SK-N-SH (cell line): ENCODE measurements around the gene CLCN2. TPM values are rescaled to one million over a fixed set of nuclear protein-coding genes. Genes with fewer than 3 reads are reported as not detected.
A peak's percentile ranks its signal among the peaks of the same experiment; 100 is the strongest.

Experiments used
- CTCF ChIA-PET: fragments of 300-600, 350-600 bp; formaldehyde crosslinking; extraction: SDS; loops from one replicate; lab custom pipeline; 2021; lab: Yijun Ruan, JAX
- POLR2A ChIA-PET: fragments of 350-600 bp; sonication (Branson Sonifier 250); formaldehyde crosslinking; extraction: SDS; loops from one replicate; lab custom pipeline; 2020; ENCODE audit warnings: antibody characterized with exemption, inconsistent platforms; lab: Yijun Ruan, JAX
- DNase-seq: peaks from one replicate; pipeline ENCODE4 v3.0.0; 2012
- H2AFZ ChIP-seq: fragments of 200-600 bp; sonication (generic); 2 replicates; pipeline ENCODE4 v1.8.1; 2016; ENCODE audit warnings: antibody characterized with exemption, mild to moderate bottlenecking, low read depth
- H3F3A ChIP-seq: fragments of 200-600 bp; sonication (generic); replicated peaks from 2 replicates; pipeline ENCODE3; 2016; ENCODE audit warnings: antibody characterized with exemption, mild to moderate bottlenecking; ENCODE audit not compliant: insufficient read depth
- H3K27ac ChIP-seq, 2 experiments: fragments of 200-500 bp in 1 of 2; fragments of 200-600 bp in 1 of 2; sonication (Bioruptor generic) in 1 of 2; sonication (generic), shearing (Covaris generic) in 1 of 2; 2 replicates each; pipeline versions ENCODE4 v1.5.1 to v1.6.1; 2014 to 2016; ENCODE audit warnings: low read depth in 2 of 2, inconsistent platforms in 1 of 2, low read length in 1 of 2, mild to moderate bottlenecking in 1 of 2, mixed read lengths in 1 of 2
- H3K27me3 ChIP-seq: fragments of 200-600 bp; sonication (generic), shearing (Covaris generic); 2 replicates; pipeline ENCODE4 v1.6.1; 2016; ENCODE audit warnings: mixed run types; ENCODE audit not compliant: insufficient read depth
- H3K36me3 ChIP-seq, 2 experiments: fragments of 200-500 bp in 1 of 2; fragments of 200-600 bp in 1 of 2; sonication (Bioruptor generic) in 1 of 2; sonication (generic) in 1 of 2; replicated peaks in 1 of 2; 2 replicates each; pipeline versions ENCODE3 to v1.5.1; 2014 to 2016; ENCODE audit warnings: low read length in 1 of 2, mild to moderate bottlenecking in 1 of 2; ENCODE audit not compliant: insufficient read depth in 2 of 2, control insufficient read depth in 1 of 2
- H3K4me1 ChIP-seq, 2 experiments: fragments of 200-500 bp in 1 of 2; fragments of 200-600 bp in 1 of 2; sonication (Bioruptor generic) in 1 of 2; sonication (generic), shearing (Covaris generic) in 1 of 2; 2 replicates each; pipeline versions ENCODE4 v1.5.1 to v1.6.1; 2014 to 2016; ENCODE audit warnings: low read depth in 1 of 2, low read length in 1 of 2, mixed run types in 1 of 2; ENCODE audit not compliant: insufficient read depth in 2 of 2, control insufficient read depth in 1 of 2
- H3K4me2 ChIP-seq: fragments of 200-600 bp; sonication (generic), shearing (Covaris generic); 2 replicates; pipeline ENCODE4 v1.6.1; 2017; ENCODE audit warnings: mixed run types
- H3K4me3 ChIP-seq, 2 experiments: fragments of 200-500 bp in 1 of 2; fragments of 200-600 bp in 1 of 2; sonication (Bioruptor generic) in 1 of 2; sonication (generic), shearing (Covaris generic) in 1 of 2; 2 replicates each; pipeline versions ENCODE4 v1.5.1 to v1.8.1; 2014 to 2016; ENCODE audit warnings: low read depth in 2 of 2, inconsistent platforms in 1 of 2, low read length in 1 of 2, mild to moderate bottlenecking in 1 of 2, mixed read lengths in 1 of 2, moderate library complexity in 1 of 2
- H3K79me2 ChIP-seq: fragments of 200-600 bp; sonication (generic); 2 replicates; pipeline ENCODE4 v1.8.1; 2017; ENCODE audit warnings: mild to moderate bottlenecking; ENCODE audit not compliant: insufficient read depth
- H3K9ac ChIP-seq: fragments of 200-600 bp; sonication (generic); 2 replicates; pipeline ENCODE4 v1.6.1; 2017; ENCODE audit warnings: mixed run types
- H3K9me2 ChIP-seq: fragments of 200-600 bp; sonication (generic); 2 replicates; pipeline ENCODE4 v1.6.1; 2017; ENCODE audit warnings: mixed run types
- H3K9me3 ChIP-seq: fragments of 200-600 bp; sonication (generic); 2 replicates; pipeline ENCODE4 v1.6.1; 2017; ENCODE audit warnings: mixed run types, mild to moderate bottlenecking, moderate library complexity
- H4K20me1 ChIP-seq: fragments of 200-600 bp; sonication (generic); 2 replicates; pipeline ENCODE4 v1.6.1; 2017; ENCODE audit warnings: mild to moderate bottlenecking, mixed run types; ENCODE audit not compliant: insufficient read depth
- CHD2 ChIP-seq: fragments of 150-350 bp; IDR thresholded peaks from 2 replicates; pipeline ENCODE4 v1.6.1; 2018; ENCODE audit warnings: low read length; ENCODE audit not compliant: partially characterized antibody
- NFIC ChIP-seq: IDR thresholded peaks from 2 replicates; pipeline ENCODE4 v1.4.0; 2012; ENCODE audit warnings: borderline replicate concordance
- RAD21 ChIP-seq: IDR thresholded peaks from 2 replicates; pipeline ENCODE4 v1.6.1; 2012; ENCODE audit warnings: mild to moderate bottlenecking, low read length
- RFX5 ChIP-seq: IDR thresholded peaks from 2 replicates; pipeline ENCODE4 v1.6.1; 2012; ENCODE audit warnings: mild to moderate bottlenecking, improper control_type of control experiment, low read length
- RXRA ChIP-seq: IDR thresholded peaks from 2 replicates; pipeline ENCODE4 v1.4.0; 2012; ENCODE audit warnings: low read depth, mild to moderate bottlenecking, borderline replicate concordance
- WGBS: methylation state at CpG from one replicate; pipeline ENCODE4 v1.1.6; 2017; ENCODE audit warnings: low lambda C conversion rate; 5-methylcytosine and 5-hydroxymethylcytosine counted together
- polyA plus RNA-seq, 3 experiments: library from polyadenylated mRNA; depleted of rRNA; stranded (reverse); fragments of >200 nt; gene quantifications; 2 replicates each; pipeline ENCODE4 v1.2.3, GENCODE V29; 2012
- TF ChIP-seq, protein P1 (sequence below): IDR thresholded peaks from 2 replicates; pipeline ENCODE4 v1.6.1; 2012; ENCODE audit warnings: mild to moderate bottlenecking, low read depth, low read length, moderate library complexity

CLCN2 gene
- polyA plus RNA-seq, 1 of the 3 experiments (the other 2 are of a cell fraction): 9.1 TPM

DNA sequence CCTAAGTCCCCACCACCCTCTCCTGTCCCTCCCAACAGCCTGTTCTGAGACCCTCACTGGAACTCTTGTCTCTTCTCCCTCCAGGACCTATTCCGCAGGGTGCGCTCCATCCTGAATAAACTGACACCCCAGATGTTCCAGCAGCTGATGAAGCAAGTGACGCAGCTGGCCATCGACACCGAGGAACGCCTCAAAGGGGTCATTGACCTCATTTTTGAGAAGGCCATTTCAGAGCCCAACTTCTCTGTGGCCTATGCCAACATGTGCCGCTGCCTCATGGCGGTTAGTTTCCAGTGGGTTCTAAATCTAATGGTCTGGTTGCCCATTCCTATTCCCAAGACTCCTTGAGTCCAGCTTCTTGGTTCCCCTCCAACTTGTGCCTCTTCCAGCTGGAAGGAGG lies 37.7 kb downstream of the CLCN2 start:
- Histone ChIP-seq H3K9me2 (no peaks in the 10 kb centered on the region), H3K27me3 (no peaks in the 10 kb centered on the region), H3F3A (peaks cover 40% of the 10 kb centered on the region), H3K4me3 (no peak overlapping the region), H3K9ac (no peak overlapping the region), H2AFZ (no peak overlapping the region), H3K9me3 (no peaks in the 10 kb centered on the region), H3K27ac (no peak overlapping the region), H4K20me1 (peaks cover 67% of the 10 kb centered on the region), H3K4me2 (no peak overlapping the region), H3K79me2 (peaks cover 96% of the 10 kb centered on the region), H3K4me1 (peaks cover 13 to 19% of the 10 kb centered on the region in 2 experiments; a peak in 3 of 4 replicates), H3K36me3 (peaks cover 82 to 88% of the 10 kb centered on the region in 2 experiments)
- CTCF ChIA-PET: interaction anchor here (1.2 to 1.3 kb wide), 2 partner anchors 13 to 18 kb away, joined by 3 to 5 read pairs; partner anchors contain the start of gene FAM131A
- no peak for TF ChIP-seq RXRA
- POLR2A ChIA-PET: interaction anchor here (1.2 kb wide), 1 partner anchor 13 kb away, joined by 3 read pairs; the partner anchor contains the start of gene FAM131A
- no peak for DNase-seq
- 97% methylated on average over 7 of the region's 8 CpGs for WGBS

- H3K4me2 ChIP-seq: no peak overlapping the region
- H3F3A ChIP-seq: peaks cover 41% of the 10 kb centered on the region
- H3K9me3 ChIP-seq: no peaks in the 10 kb centered on the region
- CTCF ChIA-PET: no interaction called here
- TF ChIP-seq, protein P1, sequence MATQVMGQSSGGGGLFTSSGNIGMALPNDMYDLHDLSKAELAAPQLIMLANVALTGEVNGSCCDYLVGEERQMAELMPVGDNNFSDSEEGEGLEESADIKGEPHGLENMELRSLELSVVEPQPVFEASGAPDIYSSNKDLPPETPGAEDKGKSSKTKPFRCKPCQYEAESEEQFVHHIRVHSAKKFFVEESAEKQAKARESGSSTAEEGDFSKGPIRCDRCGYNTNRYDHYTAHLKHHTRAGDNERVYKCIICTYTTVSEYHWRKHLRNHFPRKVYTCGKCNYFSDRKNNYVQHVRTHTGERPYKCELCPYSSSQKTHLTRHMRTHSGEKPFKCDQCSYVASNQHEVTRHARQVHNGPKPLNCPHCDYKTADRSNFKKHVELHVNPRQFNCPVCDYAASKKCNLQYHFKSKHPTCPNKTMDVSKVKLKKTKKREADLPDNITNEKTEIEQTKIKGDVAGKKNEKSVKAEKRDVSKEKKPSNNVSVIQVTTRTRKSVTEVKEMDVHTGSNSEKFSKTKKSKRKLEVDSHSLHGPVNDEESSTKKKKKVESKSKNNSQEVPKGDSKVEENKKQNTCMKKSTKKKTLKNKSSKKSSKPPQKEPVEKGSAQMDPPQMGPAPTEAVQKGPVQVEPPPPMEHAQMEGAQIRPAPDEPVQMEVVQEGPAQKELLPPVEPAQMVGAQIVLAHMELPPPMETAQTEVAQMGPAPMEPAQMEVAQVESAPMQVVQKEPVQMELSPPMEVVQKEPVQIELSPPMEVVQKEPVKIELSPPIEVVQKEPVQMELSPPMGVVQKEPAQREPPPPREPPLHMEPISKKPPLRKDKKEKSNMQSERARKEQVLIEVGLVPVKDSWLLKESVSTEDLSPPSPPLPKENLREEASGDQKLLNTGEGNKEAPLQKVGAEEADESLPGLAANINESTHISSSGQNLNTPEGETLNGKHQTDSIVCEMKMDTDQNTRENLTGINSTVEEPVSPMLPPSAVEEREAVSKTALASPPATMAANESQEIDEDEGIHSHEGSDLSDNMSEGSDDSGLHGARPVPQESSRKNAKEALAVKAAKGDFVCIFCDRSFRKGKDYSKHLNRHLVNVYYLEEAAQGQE: no peak
- TF ChIP-seq CHD2: no peak
- TF ChIP-seq RFX5: no peak
- no peak for TF ChIP-seq NFIC
- TF ChIP-seq RAD21: no peak
- TF ChIP-seq, all 33 proteins: peak for 0
- Histone ChIP-seq H3K79me2 (peaks cover 96% of the 10 kb centered on the region), H3K9ac (no peak overlapping the region), H2AFZ (no peak overlapping the region), H3K36me3 (peaks cover 80 to 89% of the 10 kb centered on the region in 2 experiments), H3K27ac (peak overlapping the region in 1 of 2 experiments; percentile 2; a peak in 1 of 4 replicates), H3K4me3 (no peak overlapping the region), H3K27me3 (no peaks in the 10 kb centered on the region), H4K20me1 (peaks cover 75% of the 10 kb centered on the region), H3K4me1 (peaks cover 13 to 26% of the 10 kb centered on the region in 2 experiments; a peak in 3 of 4 replicates), H3K9me2 (no peaks in the 10 kb centered on the region)
- WGBS: 97% methylated on average over 15 of the region's 20 CpGs
- POLR2A ChIA-PET: interaction anchor here (1.2 kb wide), 1 partner anchor 14 kb away, joined by 3 read pairs; the partner anchor contains the start of gene FAM131A
- peak; percentile 17 for DNase-seq
Observed at GRCh38 chr3:184322731-184323487, 38.5 kb downstream of the CLCN2 start.
